Psoas muscle (tissue), 8 donors: Measurements from ENCODE around the gene GIGYF2. TPM values are rescaled to one million over a fixed set of nuclear protein-coding genes. Genes with fewer than 3 reads are reported as not detected.

Source experiments
- ATAC-seq, 4 donors: fragments of 200-7000 bp; cut with Tn5 transposase; one replicate each; pipeline ENCODE4 v1.9.1; 2020; ENCODE audit warnings: moderate library complexity in 3 of 4, mild to moderate bottlenecking in 2 of 4
- DNase-seq, 2 donors: peaks; one replicate each; pipeline ENCODE4 v3.0.0-alpha.2; 2020
- H3K27ac ChIP-seq: fragments of 200-600 bp; one replicate; pipeline ENCODE4 v1.8.0; 2022
- H3K27me3 ChIP-seq, 3 donors: fragments of 200-600 bp in 1 of 3; one replicate each; pipeline versions ENCODE4 v1.6.1 to v1.8.0; 2013 to 2022; ENCODE audit warnings: low read length in 2 of 3, mild to moderate bottlenecking in 2 of 3, moderate library complexity in 1 of 3; ENCODE audit not compliant: insufficient read depth in 3 of 3
- H3K36me3 ChIP-seq, 2 donors: fragments of 200-600 bp in 1 of 2; one replicate each; pipeline versions ENCODE4 v1.6.1 to v1.8.0; 2013 to 2022; ENCODE audit warnings: low read depth in 1 of 2, mild to moderate bottlenecking in 1 of 2, moderate library complexity in 1 of 2; ENCODE audit not compliant: insufficient read depth in 1 of 2
- H3K4me1 ChIP-seq: fragments of 200-600 bp; one replicate; pipeline ENCODE4 v1.8.0; 2022
- H3K4me3 ChIP-seq: fragments of 200-600 bp; one replicate; pipeline ENCODE4 v1.8.0; 2022; ENCODE audit warnings: mild to moderate bottlenecking
- H3K9me3 ChIP-seq: fragments of 200-600 bp; one replicate; pipeline ENCODE4 v1.8.0; 2022
- WGBS, 3 donors: extraction: QIAGEN DNeasy Blood & Tissue Kit; methylation state at CpG; one replicate each; pipeline versions ENCODE4 v1.1.6 to v1.1.7; 2013; 5-methylcytosine and 5-hydroxymethylcytosine counted together
- intact Hi-C, 2 donors: fragments of 100-400 bp; cut with DNase I; formaldehyde crosslinking; loops; one replicate each; pipeline versions ENCODE4 v1.11.0 to v1.14.2; 2022
- polyA plus RNA-seq, 3 donors: library from polyadenylated mRNA; stranded (reverse); fragments of 200-250 nt; gene quantifications; one replicate each; pipeline ENCODE4 v1.2.3, GENCODE V29; 2013
- total RNA-seq, 4 donors: library from RNA; stranded (reverse); fragmentation: NEBNext Ultra II Directional in 2 of 4; extraction: Animal tissue kit (Norgen Biotek cat#: 25700) in 2 of 4; gene quantifications; one replicate each; pipeline versions ENCODE4 v1.2.1 to v1.2.4, GENCODE V29; 2021 to 2023
- TF ChIP-seq, protein P1 (sequence below): fragments of 200-600 bp; IDR thresholded peaks from one replicate; pipeline ENCODE4 v1.8.0; 2022; ENCODE audit warnings: antibody characterized with exemption
- donor health status: healthy with polysubstance abuse.
- donor health status: DM: no; HTN: no; CAD: no; lungs with moderate emphysema.
- donor health status: Bipolar disorder and iron deficiency.
- donor health status: healthy.
- donor health status: DM: yes; HTN: yes; CAD: no.
- donor health status: DM: no; HTN: no; CAD: no.
- donor health status: DM: no; HTN: no; CAD: no.
- donor health status: DM: yes; HTN: yes; CAD: no.

The GIGYF2 gene
- total and polyA plus RNA-seq, 7 donors: 13.8 to 72.6 (median 64.3) TPM

DNA sequence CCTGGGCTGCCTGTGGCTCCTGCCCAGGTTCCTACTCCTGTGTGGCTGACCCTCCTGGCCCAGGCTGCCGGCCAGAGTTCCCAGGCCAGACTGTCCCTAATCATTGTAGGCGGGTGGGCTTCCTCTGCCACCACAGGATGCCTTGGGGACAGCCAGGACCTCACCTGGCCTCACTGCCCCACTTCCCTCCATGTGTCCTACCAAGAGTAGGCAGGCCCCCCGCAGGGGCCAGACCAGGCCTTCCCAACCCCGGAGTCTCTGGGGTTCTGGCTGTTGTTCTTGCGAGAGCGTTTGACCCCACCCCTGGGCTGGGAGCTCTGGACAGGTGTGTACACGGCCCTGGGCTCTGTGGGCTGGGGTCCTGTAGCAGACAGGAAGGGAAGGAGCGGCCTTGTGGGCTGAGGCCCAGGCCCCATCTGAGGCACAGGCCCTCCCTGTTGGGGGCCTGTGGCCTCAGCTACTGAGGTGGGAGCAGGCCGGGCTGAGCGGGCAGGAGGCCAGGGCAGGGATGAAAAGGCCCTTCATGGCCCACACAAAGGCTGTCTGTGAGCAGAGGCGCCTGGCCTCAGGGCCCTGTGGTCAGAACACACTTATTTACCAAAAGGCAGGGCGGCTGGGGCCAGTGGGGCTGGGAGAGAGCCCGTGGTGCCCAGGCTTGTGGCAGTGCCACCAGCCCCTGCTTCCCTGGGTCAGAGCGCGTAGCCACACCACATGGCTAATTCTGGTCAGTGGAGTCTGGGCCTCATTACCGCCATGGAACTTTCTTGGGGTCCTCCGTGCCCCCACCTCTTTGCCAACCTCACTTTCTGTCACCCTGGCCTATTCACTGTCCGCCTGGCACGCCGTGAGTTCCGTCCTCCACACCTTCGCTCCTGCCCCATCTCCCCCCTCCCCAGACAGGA lies 175.0 kb downstream of the GIGYF2 start:
- DNase-seq (peak in 1 of 2 donors; percentile 42), ATAC-seq (no peak)
- TF ChIP-seq, protein P1, sequence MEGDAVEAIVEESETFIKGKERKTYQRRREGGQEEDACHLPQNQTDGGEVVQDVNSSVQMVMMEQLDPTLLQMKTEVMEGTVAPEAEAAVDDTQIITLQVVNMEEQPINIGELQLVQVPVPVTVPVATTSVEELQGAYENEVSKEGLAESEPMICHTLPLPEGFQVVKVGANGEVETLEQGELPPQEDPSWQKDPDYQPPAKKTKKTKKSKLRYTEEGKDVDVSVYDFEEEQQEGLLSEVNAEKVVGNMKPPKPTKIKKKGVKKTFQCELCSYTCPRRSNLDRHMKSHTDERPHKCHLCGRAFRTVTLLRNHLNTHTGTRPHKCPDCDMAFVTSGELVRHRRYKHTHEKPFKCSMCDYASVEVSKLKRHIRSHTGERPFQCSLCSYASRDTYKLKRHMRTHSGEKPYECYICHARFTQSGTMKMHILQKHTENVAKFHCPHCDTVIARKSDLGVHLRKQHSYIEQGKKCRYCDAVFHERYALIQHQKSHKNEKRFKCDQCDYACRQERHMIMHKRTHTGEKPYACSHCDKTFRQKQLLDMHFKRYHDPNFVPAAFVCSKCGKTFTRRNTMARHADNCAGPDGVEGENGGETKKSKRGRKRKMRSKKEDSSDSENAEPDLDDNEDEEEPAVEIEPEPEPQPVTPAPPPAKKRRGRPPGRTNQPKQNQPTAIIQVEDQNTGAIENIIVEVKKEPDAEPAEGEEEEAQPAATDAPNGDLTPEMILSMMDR: no peak
- Histone ChIP-seq H3K4me3 (no peak overlapping the region), H3K36me3 (no peaks in the 10 kb centered on the region), H3K27ac (no peak overlapping the region), H3K4me1 (no peaks in the 10 kb centered on the region), H3K9me3 (no peaks in the 10 kb centered on the region), H3K27me3 (no peaks in the 10 kb centered on the region)
- WGBS, 3 donors: 84 to 89% (median 87%) methylated on average over 22 of the region's 22 CpGs
- intact Hi-C loops: no loop called here

DNA sequence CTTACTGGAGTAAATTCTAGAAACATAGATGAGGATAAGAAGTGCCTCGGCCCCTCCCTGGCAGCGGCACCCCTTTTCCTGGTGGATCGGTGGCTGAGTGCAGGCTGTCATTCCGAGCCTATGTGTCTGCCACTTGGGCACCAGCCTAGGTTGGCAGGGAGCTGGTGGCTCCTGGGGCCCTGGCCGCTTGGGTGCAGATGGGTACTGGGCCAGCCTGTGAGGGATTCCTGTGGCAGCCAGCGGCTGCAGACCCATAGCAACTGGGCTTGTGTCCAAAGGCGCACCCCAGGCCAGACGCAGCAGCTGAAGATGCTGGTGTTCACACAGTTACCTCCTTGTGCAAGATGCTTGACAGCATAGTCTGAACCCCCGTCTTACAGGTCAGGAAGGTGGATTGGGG lies 175.7 kb downstream of the GIGYF2 start:
- TF ChIP-seq, protein P1: no peak
- H3K27me3 ChIP-seq: no peaks in the 10 kb centered on the region
- H3K4me1 ChIP-seq: no peaks in the 10 kb centered on the region
- no peaks in the 10 kb centered on the region for H3K36me3 ChIP-seq
- ATAC-seq (no peak), DNase-seq (peak in 1 of 2 donors; percentile 30)
- H3K4me3 ChIP-seq: no peak overlapping the region
- intact Hi-C loops: no loop called here
- no peak overlapping the region for H3K27ac ChIP-seq
- no peaks in the 10 kb centered on the region for H3K9me3 ChIP-seq
- WGBS, 3 donors: 71 to 88% (median 78%) methylated on average over 9 of the region's 9 CpGs

DNA sequence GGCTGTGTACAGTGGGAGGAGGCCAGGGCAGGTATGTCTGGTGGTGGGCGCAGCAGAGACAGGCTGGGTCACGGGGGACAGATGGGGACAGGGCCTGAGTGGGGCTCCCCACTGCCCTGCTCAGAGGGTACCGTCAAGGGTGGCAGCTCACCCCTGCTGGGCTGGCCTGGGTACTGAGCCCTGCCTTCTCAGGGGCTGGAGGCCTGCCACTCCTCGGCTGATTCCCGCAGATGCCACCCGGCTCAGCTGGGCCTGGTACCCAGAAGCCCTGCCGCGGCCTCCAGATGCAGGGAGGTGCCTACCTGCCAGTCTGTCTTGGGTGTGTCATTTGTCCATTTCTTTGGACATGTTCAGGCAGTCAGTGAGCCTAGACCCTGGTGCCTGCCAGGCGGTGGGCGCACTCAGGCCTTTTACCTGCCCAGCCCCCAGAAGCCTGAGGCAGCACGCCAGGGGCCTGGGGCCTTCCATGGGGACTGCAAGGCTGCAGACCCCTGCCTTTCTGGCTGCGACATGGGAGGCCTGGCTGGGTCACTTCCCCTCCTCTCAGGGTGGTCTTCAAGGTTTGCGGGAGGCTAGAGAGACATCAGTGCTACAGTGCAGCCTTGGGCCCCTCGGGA lies 176.3 kb downstream of the GIGYF2 start:
- Histone ChIP-seq H3K36me3 (no peaks in the 10 kb centered on the region), H3K27ac (no peak overlapping the region), H3K4me1 (no peaks in the 10 kb centered on the region), H3K9me3 (no peaks in the 10 kb centered on the region), H3K27me3 (no peaks in the 10 kb centered on the region), H3K4me3 (no peak overlapping the region)
- no peak for ATAC-seq
- peak in 1 of 2 donors; percentile 37 for DNase-seq
- TF ChIP-seq, protein P1: no peak
- 89 to 91% (median 90%) methylated on average over 14 of the region's 14 CpGs for WGBS, 3 donors
- intact Hi-C loops: no loop called here

DNA sequence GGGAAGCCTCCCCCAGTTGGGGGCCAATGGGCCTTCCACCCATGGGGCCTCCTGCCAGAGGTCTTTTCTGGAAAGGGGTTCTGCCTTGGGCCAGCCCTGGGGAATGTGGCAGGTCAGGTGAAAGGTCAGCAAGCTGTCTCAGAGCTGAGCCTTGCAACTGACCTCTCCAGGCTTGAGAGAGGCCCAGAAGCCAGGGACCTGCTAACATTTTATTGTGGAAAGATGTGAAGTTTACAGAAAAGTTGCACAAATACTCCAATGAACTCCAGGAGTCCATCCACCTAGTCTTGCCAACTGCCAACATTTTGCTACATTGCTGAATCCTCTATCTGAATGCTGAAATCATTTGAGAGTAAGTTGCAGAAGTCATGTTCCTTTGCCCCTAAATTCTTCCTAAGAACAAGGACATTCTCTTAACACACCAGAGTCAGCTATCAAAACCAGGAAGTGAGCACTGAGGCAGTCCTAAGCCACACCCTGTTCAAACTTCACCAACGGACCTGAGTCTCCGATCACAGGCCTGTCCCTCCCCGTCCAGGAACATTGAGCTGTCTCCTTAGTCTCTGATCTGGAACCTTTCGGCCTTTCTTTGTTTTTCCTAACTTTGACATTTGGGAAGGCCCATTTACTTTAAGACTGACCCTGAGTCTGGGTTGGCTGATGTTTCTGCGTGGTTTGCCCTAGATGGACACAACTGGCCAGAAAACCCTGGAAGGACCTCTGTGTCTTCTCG lies 176.9 kb downstream of the GIGYF2 start:
- H3K4me3 ChIP-seq: no peak overlapping the region
- no peaks in the 10 kb centered on the region for H3K4me1 ChIP-seq
- WGBS, 3 donors: 85 to 94% (median 91%) methylated on average over 6 of the region's 6 CpGs
- DNase-seq (no peak), ATAC-seq (no peak)
- no peaks in the 10 kb centered on the region for H3K9me3 ChIP-seq
- intact Hi-C loops: no loop called here
- TF ChIP-seq, protein P1: no peak
- H3K27ac ChIP-seq: no peak overlapping the region
- H3K27me3 ChIP-seq: no peaks in the 10 kb centered on the region
- H3K36me3 ChIP-seq: no peaks in the 10 kb centered on the region
